HepG2 (cell line): ENCODE measurements around the gene HEYL. TPM values are rescaled to one million over a fixed set of nuclear protein-coding genes. Genes with fewer than 3 reads are reported as not detected.

Experiments
- ATAC-seq: fragments of 200-7000 bp; cut with Tn5 transposase; 3 replicates; pipeline ENCODE4 v1.9.1; 2020; ENCODE audit warnings: mild to moderate bottlenecking, moderate library complexity
- BruUV-seq: library from RNA; stranded (reverse); fragments of 400-500 nt; replicated peaks from 2 replicates; lab custom pipeline; 2021; lab: Mats Ljungman, UMichigan
- CTCF ChIA-PET: fragments of 300-600 bp; formaldehyde crosslinking; extraction: SDS; loops from one replicate; lab custom pipeline; 2021; ENCODE audit warnings: low total read pairs, inconsistent platforms, low intra/inter-chr PET ratio; lab: Yijun Ruan, JAX
- POLR2A ChIA-PET: fragments of 350-600 bp; sonication (Branson Sonifier 250); formaldehyde crosslinking; loops from one replicate; lab custom pipeline; 2020; ENCODE audit warnings: antibody characterized with exemption, inconsistent platforms; lab: Yijun Ruan, JAX
- DNase-seq: peaks from one replicate; pipeline ENCODE4 v3.0.0-alpha.2; 2015; ENCODE audit warnings: low spot score
- FAIRE-seq: peaks from 3 replicates; lab custom pipeline; 2011; peaks lifted over from hg19 to GRCh38; lab: Jason Lieb, UNC
- H2AFZ ChIP-seq: one replicate; pipeline ENCODE4 v1.6.1; 2011; ENCODE audit warnings: low read length, inconsistent platforms
- H3K27ac ChIP-seq: fragments of 300-600 bp; 3 replicates; pipeline ENCODE4 v1.8.0; 2011; ENCODE audit warnings: mixed run types, mild to moderate bottlenecking, mixed read lengths, low read length, inconsistent platforms; ENCODE audit not compliant: insufficient read depth; ENCODE audit errors: extremely low read length
- H3K27me3 ChIP-seq, 2 experiments: fragments of 200-600 bp in 1 of 2; 2 replicates in 1 of 2; 3 replicates in 1 of 2; pipeline versions ENCODE4 v1.6.0 to v1.8.0; 2011; ENCODE audit warnings: low read length in 2 of 2, mild to moderate bottlenecking in 2 of 2, moderate library complexity in 2 of 2, inconsistent platforms in 1 of 2; ENCODE audit not compliant: insufficient read depth in 2 of 2, control insufficient read depth in 1 of 2
- H3K36me3 ChIP-seq, 2 experiments: fragments of 200-600 bp in 1 of 2; replicated peaks in 1 of 2; 2 replicates in 1 of 2; 3 replicates in 1 of 2; pipeline versions ENCODE4 v1.5.1 to v1.8.0; 2011; ENCODE audit warnings: low read length in 2 of 2, inconsistent platforms in 1 of 2; ENCODE audit not compliant: insufficient read depth in 2 of 2, control insufficient read depth in 1 of 2
- H3K4me1 ChIP-seq: 2 replicates; pipeline ENCODE4 v1.5.1; 2012; ENCODE audit warnings: low read length, inconsistent platforms; ENCODE audit not compliant: insufficient read depth
- H3K4me2 ChIP-seq: 2 replicates; pipeline ENCODE4 v1.6.0; 2011; ENCODE audit warnings: low read depth, low read length, inconsistent platforms
- H3K4me3 ChIP-seq, 3 experiments: fragments of 200-600 bp in 1 of 3; sonication (generic), shearing (Covaris generic) in 1 of 3; replicated peaks in 1 of 3; 2 replicates each; pipeline ENCODE4 v1.5.1; 2011 to 2016; ENCODE audit warnings: low read length in 3 of 3, inconsistent platforms in 2 of 3, low read depth in 2 of 3, mild to moderate bottlenecking in 2 of 3, control low read depth in 1 of 3, mixed read lengths in 1 of 3; ENCODE audit not compliant: insufficient read depth in 1 of 3
- H3K79me2 ChIP-seq: one replicate; pipeline ENCODE4 v1.6.1; 2011; ENCODE audit warnings: low read length, inconsistent platforms; ENCODE audit not compliant: insufficient read depth
- H3K9ac ChIP-seq: 2 replicates; pipeline ENCODE4 v1.6.0; 2011; ENCODE audit warnings: mild to moderate bottlenecking, low read depth, low read length, inconsistent platforms; ENCODE audit not compliant: insufficient read depth
- H3K9me3 ChIP-seq: 2 replicates; pipeline ENCODE4 v1.5.1; 2012; ENCODE audit warnings: mild to moderate bottlenecking, low read length
- H4K20me1 ChIP-seq: 2 replicates; pipeline ENCODE4 v1.6.0; 2011; ENCODE audit warnings: inconsistent platforms, mild to moderate bottlenecking, low read length, moderate library complexity; ENCODE audit not compliant: insufficient read depth
- ATAD3A ChIP-seq: sonication (generic); formaldehyde crosslinking; IDR thresholded peaks from 2 replicates; pipeline ENCODE4 v1.4.0; 2020; ENCODE audit warnings: missing genetic modification reagents
- CC2D1A ChIP-seq: sonication (generic); formaldehyde crosslinking; IDR thresholded peaks from 2 replicates; pipeline ENCODE4 v1.8.1; 2023; ENCODE audit warnings: mild to moderate bottlenecking, missing genetic modification reagents
- CHD2 ChIP-seq: IDR thresholded peaks from 2 replicates; pipeline ENCODE4 v1.6.1; 2011; ENCODE audit warnings: low read depth, low read length, improper control_type of control experiment
- GATAD1 ChIP-seq: IDR thresholded peaks from 2 replicates; pipeline ENCODE4 v1.6.1; 2016; ENCODE audit warnings: missing genetic modification reagents, missing compliant biosample characterization
- HNRNPLL ChIP-seq: fragments of 200-400 bp; formaldehyde crosslinking; IDR thresholded peaks from 2 replicates; pipeline ENCODE4 v1.6.1; 2017; ENCODE audit warnings: mild to moderate bottlenecking, low read depth, low read length; ENCODE audit not compliant: poor library complexity, severe bottlenecking
- KDM2A ChIP-seq: sonication (generic); formaldehyde crosslinking; IDR thresholded peaks from 2 replicates; pipeline ENCODE4 v1.4.0; 2020; ENCODE audit warnings: low read depth, missing genetic modification reagents, borderline replicate concordance
- MAFF ChIP-seq: IDR thresholded peaks from 2 replicates; pipeline ENCODE4 v1.6.1; 2011; ENCODE audit warnings: low read depth, low read length, improper control_type of control experiment
- NFE2 ChIP-seq: sonication (generic); formaldehyde crosslinking; IDR thresholded peaks from 2 replicates; pipeline ENCODE4 v1.4.0; 2020; ENCODE audit warnings: missing genetic modification reagents
- SMC3 ChIP-seq: IDR thresholded peaks from 2 replicates; pipeline ENCODE4 v1.6.1; 2011; ENCODE audit warnings: low read length, improper control_type of control experiment
- ZFP1 ChIP-seq: IDR thresholded peaks from 2 replicates; pipeline ENCODE4 v1.6.1; 2016
- ZNF180 ChIP-seq: sonication (generic); formaldehyde crosslinking; IDR thresholded peaks from 2 replicates; pipeline ENCODE4 v1.4.0; 2020; ENCODE audit warnings: low read depth, missing genetic modification reagents, borderline replicate concordance
- ZNF552 ChIP-seq: sonication (generic); formaldehyde crosslinking; IDR thresholded peaks from 2 replicates; pipeline ENCODE4 v1.9.0; 2022; ENCODE audit warnings: missing genetic modification reagents, mild to moderate bottlenecking, borderline replicate concordance
- ZNF646 ChIP-seq: sonication (generic); formaldehyde crosslinking; IDR thresholded peaks from 2 replicates; pipeline ENCODE4 v1.9.0; 2021; ENCODE audit warnings: mild to moderate bottlenecking, missing genetic modification reagents
- ZNF766 ChIP-seq: sonication (generic); formaldehyde crosslinking; IDR thresholded peaks from 2 replicates; pipeline ENCODE4 v1.5.0; 2020; ENCODE audit warnings: missing genetic modification reagents, borderline replicate concordance
- ZNF816 ChIP-seq: sonication (generic); formaldehyde crosslinking; IDR thresholded peaks from 2 replicates; pipeline ENCODE4 v1.8.0; 2022; ENCODE audit warnings: missing genetic modification reagents, mild to moderate bottlenecking, borderline replicate concordance
- ZNF850 ChIP-seq: sonication (generic); formaldehyde crosslinking; conservative IDR thresholded peaks from 2 replicates; pipeline ENCODE4 v1.9.0; 2021; ENCODE audit warnings: mild to moderate bottlenecking, missing genetic modification reagents
- WGBS: methylation state at CpG from one replicate; pipeline ENCODE4 v1.1.6; 2017; ENCODE audit warnings: low lambda C conversion rate; 5-methylcytosine and 5-hydroxymethylcytosine counted together
- in situ Hi-C: cut with HindIII; loops from 2 replicates; pipeline ENCODE4 v1.10.0; 2017; ENCODE audit warnings: low pct_unique_long_range_greater_than_20kb; ENCODE audit not compliant: extremely low pct_ligation_motif_present
- intact Hi-C: fragments of 100-400 bp; cut with micrococcal nuclease; formaldehyde crosslinking; loops from one replicate; pipeline ENCODE4 v1.10.0; 2022; ENCODE audit not compliant: unreplicated experiment
- polyA plus RNA-seq, 8 experiments: library from polyadenylated mRNA; depleted of rRNA in 3 of 8; stranded (reverse) in 7 of 8; unstranded in 1 of 8; fragments of >200 nt; fragmentation: Illumina TruSeq in 4 of 8; extraction: Trizol in 4 of 8; gene quantifications; 2 replicates each; pipeline versions ENCODE4 v1.2.1 to v1.2.3, GENCODE V29; 2011 to 2016; ENCODE audit warnings: low read depth in 4 of 8, missing spikeins in 1 of 8, mixed read lengths in 1 of 8; ENCODE audit not compliant: insufficient read depth in 1 of 8
- total RNA-seq, 5 experiments: library from RNA; depleted of rRNA; stranded (reverse); fragments of >200 nt; fragmentation: Illumina TruSeq; extraction: Trizol; gene quantifications; 2 replicates each; pipeline ENCODE4 v1.2.3, GENCODE V29; 2016; ENCODE audit warnings: low read depth in 1 of 5
- TF ChIP-seq, protein P1 (sequence below): sonication (generic); formaldehyde crosslinking; IDR thresholded peaks from 2 replicates; pipeline ENCODE4 v1.8.1; 2023; ENCODE audit warnings: mild to moderate bottlenecking, moderate library complexity, missing genetic modification reagents

Gene HEYL
- total and polyA plus RNA-seq, 2 of the 13 experiments (the other 11 are each of a cell fraction or from before 2014, with no cell fraction given): 0.03 to 0.04 TPM

DNA sequence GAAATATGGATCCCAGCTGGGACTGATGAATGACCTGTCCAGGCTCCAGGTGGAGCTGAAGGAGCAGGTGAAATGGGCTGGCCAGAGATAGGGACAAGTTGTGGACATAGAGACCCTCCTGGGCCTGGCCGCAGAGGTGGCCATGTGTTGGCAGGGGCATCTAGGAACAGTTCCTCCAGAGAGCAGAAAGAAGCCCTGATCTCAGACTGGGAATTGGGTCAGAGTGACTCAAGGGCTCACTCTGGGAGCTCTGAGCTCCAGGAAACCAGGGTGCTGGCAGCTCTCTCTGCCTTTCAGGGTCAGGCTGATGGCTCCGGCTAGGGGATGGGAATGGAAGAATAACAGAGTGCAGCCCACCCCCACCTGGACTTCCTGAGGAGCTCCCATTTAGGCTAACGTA lies 29.5 kb upstream of the HEYL start (continued):
- TF ChIP-seq ZNF646 (CRISPR knock-in tag): no peak
- TF ChIP-seq CHD2: no peak
- TF ChIP-seq NFE2 (CRISPR knock-in tag): no peak
- no peak for TF ChIP-seq ATAD3A (CRISPR knock-in tag)

DNA sequence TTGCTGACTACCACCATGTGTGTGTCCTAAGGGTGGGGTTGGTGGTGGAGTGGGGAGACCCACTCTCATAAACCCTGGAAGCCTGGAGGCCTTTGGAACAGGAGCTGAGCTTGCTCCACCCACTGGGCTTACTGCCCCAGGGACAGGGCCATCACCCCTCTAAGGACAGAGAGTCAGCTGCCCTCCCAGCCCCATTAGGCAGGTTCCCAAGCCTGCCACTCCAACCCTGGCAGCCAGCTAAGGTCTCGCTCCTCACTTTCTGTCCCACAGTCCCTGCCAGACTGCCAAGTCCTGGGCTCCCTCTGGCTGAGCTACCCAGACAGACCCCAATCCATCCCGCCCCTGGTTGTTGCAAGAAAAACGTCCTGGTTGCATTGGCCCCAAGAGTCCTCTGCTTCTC lies 28.7 kb upstream of the HEYL start:
- Histone ChIP-seq H3K27ac (no peak overlapping the region), H3K4me2 (no peak overlapping the region), H3K27me3 (peaks cover 5 to 67% of the 10 kb centered on the region in 2 experiments; a peak in 4 of 5 replicates), H3K9me3 (no peaks in the 10 kb centered on the region), H3K9ac (no peak overlapping the region), H2AFZ (no peak overlapping the region), H3K36me3 (no peaks in the 10 kb centered on the region), H3K4me3 (no peak overlapping the region), H3K79me2 (no peaks in the 10 kb centered on the region), H3K4me1 (peaks cover 8% of the 10 kb centered on the region; the same call in 1 of the 2 replicates), H4K20me1 (no peaks in the 10 kb centered on the region)
- BruUV-seq: no TSS peak
- in situ Hi-C loops (no loop called here), intact Hi-C loops (no loop called here)
- DNase-seq: no peak
- POLR2A ChIA-PET: no interaction called here
- no peak for ATAC-seq
- WGBS: 20% methylated on average over 1 of the region's 3 CpGs
- no peak for FAIRE-seq
- CTCF ChIA-PET: no interaction called here
- TF ChIP-seq CC2D1A (CRISPR knock-in tag) (no peak), SMC3 (no peak), ZFP1 (no peak), ZNF816 (CRISPR knock-in tag) (no peak), ZNF552 (CRISPR knock-in tag) (no peak), GATAD1 (CRISPR knock-in tag) (no peak), ZNF850 (no peak), ZNF766 (CRISPR knock-in tag) (no peak), MAFF (no peak), KDM2A (no peak), HNRNPLL (no peak), ZNF180 (no peak)
- TF ChIP-seq, protein P1, sequence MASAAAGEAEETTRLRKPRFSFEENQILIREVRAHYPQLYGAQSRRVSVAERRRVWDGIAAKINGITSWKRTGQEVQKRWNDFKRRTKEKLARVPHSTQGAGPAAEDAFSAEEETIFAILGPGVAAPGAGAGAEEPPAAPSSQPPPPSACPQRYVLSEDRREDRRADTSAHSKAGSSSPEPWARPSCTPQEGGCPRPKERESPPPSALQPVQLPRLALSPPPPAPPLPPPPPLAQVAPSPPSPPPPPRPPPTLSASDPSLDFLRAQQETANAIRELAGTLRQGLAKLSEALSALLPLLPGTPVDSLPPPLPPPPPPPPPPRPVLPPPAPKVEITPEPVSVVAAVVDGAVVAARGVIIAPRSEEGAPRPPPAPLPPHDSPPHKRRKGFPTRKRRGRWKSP: no peak
